COLO668 (cell line): ENCODE data around the gene NKX2-2.
A peak's percentile ranks its signal among the peaks of the same experiment; 100 is the strongest.

Experiments
- DNase-seq: peaks from one replicate; lab custom pipeline; 2025; ENCODE audit not compliant: unreplicated experiment; lab: John Stamatoyannopoulos, UW

Gene NKX2-2

DNA sequence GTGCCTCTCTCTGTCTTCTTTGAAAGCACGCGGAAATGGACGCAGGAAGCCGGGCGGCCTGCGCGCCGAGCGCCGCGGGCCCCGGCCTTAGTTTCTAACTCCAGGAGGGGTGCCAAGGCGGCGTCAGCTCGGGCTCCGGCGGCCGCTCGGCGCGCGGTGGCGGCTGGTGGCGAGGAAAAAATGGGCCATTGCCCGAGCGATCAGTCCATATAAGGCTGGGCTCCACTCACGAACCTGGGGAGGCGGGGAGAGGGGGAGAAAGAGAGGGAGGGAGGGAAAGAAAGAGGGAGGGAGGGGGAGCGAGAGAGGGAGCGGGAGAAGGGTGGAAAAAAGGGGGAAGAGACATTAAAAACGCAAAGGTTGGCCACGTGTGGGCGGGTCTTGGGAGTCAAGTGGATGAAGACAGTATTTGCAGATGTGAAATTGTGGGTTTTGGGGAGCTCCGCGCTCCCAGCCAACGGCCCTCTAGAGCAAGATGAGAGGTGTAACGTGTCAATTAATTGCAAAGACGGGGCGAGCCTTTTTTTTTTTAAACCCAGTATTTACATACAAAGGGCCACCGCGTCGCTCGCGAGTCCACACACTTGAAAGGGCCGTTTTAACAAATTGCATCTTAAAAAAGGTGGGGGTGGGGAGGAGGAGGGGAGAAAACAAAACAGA lies at the start of gene NKX2-2:
Gene NKX2-2 (minus strand): TSS at position 184 of the 660 bp plus-strand sequence. CDS start 395 bp downstream, outside the sequence.
- DNase-seq: no peak

DNA sequence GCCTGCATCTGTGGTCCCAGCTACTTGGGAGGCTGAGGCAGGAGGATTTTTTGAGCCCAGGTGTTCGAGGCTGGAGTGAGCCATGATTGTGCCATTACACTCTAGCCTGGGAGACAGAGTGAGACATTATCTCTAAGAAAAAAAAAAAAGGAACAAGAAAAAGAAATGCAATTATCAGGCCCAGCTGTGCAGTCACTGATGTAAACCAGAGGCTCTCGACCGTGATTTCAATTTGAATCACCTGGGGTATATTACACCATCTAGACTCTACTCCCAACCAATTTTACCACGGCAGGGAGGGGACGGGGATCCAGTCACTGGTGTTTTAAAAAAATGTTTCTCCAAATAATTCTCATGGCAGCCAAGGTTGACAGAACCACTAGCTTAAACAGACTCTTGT lies 48.8 kb upstream of the NKX2-2 start:
- DNase-seq: no peak

DNA sequence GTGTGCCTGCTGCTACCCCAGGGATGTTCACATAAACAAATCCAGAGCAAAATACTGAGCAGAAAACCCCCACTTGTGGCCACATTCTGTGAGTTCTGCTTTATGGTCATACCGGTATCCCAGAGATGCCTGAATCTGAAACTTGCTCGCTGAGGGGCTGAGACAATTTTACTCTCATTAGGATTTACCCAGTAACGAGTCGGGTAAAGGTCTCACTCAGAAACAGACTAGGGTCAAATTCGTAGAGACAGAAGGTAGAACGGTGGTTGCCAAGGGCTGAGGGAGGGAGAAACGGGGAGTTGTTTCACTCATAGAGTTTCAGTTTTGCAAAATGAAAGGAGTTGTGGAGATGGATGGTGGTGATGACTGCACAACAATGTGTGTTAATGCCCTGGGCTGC lies 45.4 kb upstream of the NKX2-2 start:
- no peak for DNase-seq

DNA sequence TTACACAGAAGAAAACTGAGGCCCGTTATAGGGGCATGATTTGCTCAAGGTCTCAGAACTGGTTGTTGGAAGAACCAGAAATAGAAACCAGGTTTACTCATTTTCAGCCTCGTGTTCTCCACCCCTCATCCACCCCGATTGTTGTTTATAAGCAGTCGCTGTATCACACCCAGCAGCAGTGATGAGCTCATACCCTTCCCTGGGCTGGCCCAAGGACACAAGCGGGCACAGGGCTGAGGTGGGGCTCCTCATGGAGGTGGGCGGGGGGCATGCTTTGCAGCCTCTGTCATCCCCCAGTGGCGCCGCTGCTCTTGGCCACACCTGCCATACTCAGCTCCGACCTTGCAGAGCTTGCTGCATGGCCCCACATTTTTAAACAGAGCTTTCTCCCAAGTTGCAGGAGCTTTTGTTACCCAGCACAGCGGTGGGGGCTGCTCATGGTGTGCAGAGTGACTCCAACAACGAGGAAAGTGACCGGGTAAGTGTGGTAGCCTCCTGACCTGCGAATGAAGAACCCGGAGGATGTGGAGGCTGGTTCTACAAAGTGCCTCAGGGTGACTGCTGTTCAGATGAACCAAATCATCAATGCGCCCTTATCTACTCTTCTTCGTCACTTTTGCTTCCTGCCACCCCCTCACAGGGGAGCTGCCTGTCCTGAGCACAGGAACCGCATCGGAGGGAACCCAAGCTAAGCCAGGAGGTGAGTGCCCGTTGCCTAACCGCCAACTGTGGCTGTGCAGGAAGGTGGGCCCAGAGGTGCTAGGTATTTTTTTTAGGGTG lies 43.6 kb upstream of the NKX2-2 start:
- no peak for DNase-seq

DNA sequence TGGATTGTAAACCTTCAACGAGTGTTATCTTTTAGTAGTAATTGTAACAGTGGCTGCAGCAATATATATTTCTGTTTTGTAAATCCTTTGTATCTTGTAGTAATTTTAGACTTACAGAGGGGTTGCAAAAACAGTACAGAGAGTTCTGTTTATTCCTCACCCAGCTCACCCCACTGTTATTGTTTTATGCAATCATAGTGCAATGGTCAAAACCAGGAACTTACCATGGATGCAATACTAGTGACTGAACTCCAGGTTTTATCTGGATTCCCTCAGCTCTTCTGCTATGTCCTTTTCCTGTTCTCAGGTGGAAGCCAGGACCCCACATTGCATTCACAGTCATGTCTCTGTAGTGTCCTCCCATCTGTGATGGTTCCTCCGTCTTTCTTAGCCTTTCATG lies 42.5 kb upstream of the NKX2-2 start:
- no peak for DNase-seq

DNA sequence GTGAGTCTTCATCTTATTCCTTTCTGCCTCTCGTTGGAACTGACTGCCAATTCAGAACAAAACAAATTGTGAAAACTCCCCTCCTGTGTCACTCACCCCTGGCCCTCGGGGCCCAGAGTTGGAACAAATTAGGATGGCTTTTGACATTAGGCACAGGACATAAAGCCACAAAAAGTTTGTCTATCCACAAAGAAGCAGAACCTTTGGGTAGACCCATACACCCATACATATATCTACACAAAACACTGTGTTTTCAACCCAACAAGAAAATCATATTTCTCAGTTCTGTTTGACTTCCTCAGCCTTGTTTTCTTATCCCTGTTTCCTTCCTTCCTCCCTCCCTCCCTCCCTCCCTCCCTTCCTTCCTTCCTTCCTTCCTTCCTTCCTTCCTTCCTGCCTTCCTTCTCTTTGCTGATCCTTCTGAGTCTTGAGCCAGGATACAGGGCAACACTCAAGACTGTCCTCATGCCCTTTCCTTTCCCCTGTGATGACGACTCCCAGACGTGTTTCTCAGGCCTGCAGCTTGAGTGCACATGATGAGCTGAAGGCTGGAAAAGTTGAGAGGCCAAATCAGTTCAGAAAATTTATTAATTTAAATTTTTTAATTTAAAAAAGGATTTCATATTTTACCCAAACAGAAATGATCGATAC lies 41.7 kb upstream of the NKX2-2 start:
- DNase-seq: no peak

DNA sequence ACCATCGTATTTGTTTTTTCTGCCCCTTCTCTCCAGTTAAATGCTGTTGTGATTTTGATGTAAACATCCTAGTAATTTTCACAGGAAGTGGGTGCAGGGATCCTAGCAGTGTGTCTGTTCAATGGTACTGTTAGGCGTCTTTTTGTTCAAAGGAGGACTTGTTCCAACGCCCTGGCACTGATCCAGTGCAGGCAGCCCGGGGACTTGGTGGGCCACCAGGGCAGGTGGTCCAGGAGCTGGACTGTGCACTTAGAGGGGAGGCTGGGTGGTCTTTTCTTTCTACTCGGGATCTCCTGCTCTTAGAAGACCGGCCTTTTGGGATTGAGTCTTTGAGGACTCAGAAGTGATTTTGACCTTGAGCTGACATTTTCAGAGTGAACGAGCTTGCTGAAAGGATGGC lies 41.1 kb upstream of the NKX2-2 start:
- no peak for DNase-seq

DNA sequence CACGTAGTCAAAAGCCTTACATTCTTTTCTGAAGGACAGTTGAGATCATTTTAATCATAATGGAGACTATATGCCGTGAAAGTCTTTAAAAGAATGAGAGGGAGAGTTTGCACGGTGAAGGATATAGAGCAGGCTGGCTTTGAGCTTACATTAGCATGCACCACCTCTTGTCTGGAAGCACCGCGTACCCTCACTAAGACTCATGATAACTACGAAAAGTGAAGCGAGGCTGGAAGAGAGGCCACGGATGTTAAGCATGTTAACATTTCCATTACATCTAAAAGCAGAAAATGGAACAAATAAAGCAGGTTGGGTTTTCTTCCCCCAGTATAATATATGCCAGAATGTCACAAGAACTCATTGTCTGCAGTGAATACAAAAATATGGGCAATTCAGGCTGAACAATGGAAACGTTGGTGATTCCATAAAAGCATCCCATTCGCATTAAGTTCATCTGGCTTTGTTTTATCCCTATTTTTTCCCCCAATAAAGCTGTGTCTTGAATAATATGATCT lies 40.6 kb upstream of the NKX2-2 start:
- DNase-seq: no peak

DNA sequence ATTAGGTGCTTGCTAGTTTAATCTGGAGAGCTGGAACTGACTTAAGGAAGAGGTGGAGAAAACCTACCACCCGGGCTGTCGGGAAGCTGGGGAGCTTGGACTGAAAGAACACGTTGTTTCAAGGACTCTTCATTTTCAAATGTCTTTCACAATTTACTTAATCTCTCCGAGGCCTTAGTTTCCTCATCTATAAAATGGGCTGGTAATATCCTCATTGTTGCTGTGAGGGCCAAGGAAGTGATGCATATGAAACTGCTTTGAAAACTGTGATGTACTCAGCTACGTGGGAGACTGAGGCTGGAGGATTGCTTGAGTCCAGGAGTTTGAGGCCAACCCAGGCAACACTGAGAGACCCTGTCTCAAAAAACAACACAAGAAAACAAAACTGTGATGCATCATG lies 36.7 kb upstream of the NKX2-2 start:
- no peak for DNase-seq

DNA sequence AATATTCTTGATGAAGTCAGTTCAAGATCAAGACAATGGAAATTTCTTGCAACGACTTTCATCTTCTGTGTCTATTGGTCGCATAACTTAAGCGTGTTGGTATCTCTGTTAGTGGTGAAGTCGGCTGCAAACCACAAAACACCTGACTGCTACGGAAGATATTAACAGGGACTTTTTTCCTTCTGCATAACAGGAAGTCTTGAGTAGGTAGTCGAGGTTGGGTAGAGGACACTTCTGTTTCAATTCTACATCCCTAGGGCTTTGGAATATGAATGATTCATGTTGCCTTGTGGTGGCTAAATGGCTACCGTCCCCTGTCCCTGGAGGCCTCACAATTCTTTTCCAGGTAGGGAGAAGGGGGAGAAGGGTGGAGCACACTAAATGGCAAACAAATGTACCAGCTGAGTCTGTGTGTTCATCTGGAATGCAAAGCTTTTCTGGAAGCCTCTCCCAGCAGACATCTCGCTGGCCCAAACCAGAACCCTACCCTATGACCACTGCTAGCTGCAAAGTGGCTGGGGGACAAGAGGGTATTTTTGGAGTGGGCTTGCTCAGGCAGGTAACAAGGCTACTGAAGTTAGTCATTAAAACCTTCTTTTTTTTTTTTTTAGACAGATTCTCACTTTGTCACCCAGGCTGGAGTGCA lies 34.6 kb upstream of the NKX2-2 start:
- no peak for DNase-seq

DNA sequence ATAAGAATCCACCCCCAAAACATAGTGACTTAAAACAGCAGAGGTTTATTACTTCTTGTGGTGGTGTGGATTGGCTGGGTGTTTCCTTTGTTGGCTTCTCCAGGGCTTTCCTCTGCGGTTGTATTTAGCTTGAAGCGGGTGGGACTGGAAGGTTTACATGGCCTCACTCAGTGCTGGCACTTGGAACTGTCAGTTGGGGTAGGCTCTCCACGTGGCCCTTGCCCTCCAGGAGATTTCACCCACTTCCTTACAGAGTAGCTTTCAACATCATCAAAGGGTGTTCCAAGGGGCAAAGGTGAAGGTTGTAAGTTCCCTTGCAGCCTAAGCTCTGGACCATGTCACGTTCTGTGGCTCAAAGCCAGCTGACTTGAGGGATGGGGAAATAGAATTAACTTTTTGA lies 32.5 kb upstream of the NKX2-2 start:
- no peak for DNase-seq

DNA sequence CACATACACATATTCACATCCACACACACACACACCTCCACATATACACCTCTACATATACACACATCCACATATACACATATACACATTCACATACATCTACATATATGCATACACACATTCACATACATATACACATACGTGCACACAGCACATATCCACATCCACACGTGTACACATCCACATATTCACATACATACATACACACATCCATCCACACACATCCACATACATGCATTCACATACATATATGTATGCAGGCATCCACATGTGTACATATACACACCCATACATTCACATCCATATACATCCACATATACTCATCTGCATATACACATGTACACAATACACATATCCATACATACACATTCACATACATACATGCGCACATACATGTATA lies 25.6 kb upstream of the NKX2-2 start:
- DNase-seq: no peak

DNA sequence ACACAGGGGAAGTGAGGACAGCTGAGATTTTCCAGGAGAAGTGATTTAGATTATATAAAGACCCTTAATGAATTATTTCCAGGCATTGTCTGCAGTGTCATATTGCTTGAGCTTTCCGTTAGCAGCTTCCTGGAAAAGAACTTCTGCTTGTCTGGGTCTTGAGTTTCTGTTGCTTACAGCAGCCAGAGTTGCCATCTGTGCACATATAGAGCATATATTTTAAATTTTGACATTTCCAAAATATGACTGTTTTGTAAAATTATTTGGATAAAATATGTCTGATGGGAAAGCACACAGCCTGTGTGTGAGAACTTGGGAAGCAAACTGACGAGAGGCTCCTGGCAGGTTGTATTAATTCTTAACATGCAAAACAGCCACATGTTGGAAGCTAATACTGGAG lies 21.0 kb upstream of the NKX2-2 start:
- no peak for DNase-seq

DNA sequence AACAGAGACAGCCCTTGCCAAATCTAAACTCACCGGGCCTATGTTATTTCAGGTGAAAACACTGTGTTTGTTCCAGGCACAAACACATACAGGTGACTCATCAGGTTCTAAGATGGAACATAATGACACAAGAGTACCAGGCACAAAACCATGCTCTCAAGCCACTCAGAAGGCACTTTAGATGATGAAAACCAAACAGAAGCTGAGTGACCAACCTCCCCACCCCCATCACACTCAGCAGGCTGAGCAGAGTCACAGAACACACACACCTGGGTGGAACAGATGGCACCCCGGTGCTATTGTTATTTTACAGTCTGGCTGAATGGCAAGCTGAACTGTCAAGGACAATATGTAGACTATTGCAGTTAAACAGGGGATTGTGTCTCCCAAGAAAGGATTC lies 20.6 kb upstream of the NKX2-2 start:
- DNase-seq: peak; percentile 95

DNA sequence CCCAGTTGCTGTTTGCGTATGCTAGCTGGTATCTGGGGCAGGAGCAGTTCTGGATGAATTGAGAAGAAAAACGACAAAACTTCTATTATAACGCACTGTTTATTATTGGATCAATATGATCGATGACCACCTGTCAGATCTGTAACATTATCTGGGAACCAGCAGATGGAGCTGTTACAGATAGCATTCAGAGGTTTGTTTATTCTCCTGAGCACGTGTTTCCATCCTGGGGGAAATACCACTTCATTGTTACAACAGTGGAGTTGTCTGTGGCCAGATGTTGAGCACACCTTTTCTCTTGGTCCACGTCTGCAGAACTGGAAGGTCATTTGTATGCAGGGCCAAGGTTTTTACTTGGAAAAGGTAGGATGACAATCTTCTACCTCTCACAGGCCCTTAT lies 16.0 kb upstream of the NKX2-2 start:
- peak; percentile 58 for DNase-seq

DNA sequence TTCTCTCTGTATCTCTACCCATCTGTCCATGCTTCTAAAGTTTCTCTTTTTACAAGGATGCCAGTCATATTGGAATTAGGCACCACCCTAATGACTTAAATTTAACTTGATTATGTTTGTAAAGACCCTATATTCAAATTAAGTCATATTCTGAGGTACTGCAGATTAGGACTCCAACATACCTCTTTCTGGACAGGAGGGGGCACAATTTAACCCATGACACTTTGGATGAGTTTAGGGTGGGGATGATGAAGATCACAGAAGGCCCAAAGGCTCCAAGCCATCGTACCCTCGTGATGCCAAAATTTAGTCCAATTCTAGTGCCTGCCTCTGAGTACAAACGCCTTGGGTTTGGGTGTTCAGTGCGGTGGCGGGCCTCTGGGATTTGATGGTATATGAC lies 15.0 kb upstream of the NKX2-2 start:
- DNase-seq: no peak

DNA sequence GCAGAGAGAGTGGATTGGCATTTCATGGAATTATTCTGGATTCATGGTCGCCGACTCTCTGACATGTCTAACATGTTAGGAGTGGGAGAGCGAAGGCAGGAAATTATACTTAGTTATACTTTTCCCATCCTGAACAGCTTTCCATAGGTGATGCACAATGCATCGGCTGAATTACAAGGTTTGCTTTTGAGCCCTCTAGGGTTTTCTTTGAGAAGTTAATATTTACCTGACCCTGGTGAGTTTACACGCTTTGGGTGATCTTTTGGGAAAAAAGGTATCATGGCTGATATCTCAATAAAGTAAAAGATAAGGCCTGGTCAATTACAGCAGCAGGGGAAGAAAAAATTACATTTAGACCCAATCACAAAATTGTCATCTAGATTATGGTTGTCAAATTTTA lies 14.0 kb upstream of the NKX2-2 start:
- no peak for DNase-seq

DNA sequence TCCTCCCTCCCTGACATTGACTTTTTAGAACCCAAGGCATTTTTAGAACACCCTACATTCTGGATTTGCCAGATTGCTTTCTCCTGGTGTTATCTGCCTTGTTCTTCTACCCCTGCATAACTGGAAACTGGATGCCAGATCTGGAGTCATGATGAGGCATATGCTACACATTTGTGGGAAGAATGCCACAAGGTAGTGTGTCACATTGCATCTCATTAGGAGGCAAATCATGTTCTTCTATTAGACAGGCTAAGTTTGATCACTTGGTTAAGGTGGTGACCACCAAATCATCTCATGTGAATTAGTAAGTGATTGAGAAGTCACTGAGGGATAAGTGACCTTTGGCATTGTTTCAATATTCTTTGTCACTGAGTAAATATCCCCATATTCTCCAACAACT lies 12.9 kb upstream of the NKX2-2 start:
- no peak for DNase-seq

DNA sequence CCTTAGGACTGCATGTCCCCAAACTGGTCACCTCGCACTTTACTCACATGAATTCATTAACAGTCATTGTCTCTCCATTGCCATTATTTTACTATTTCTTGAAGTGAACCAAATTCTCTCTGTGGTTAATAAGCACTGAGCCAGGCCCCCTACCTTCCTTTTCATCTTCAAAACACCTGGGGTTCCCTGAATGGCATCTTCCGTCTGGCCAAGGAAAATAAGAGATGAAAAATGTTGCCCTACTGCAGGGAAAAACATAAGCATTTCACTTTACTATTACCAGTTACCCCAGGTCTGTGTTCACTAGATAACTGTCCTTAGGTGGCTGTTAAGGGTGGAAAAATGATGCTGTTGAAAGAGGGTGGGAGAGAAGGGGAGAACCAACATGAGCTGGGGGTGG lies 10.0 kb upstream of the NKX2-2 start:
- DNase-seq: no peak

DNA sequence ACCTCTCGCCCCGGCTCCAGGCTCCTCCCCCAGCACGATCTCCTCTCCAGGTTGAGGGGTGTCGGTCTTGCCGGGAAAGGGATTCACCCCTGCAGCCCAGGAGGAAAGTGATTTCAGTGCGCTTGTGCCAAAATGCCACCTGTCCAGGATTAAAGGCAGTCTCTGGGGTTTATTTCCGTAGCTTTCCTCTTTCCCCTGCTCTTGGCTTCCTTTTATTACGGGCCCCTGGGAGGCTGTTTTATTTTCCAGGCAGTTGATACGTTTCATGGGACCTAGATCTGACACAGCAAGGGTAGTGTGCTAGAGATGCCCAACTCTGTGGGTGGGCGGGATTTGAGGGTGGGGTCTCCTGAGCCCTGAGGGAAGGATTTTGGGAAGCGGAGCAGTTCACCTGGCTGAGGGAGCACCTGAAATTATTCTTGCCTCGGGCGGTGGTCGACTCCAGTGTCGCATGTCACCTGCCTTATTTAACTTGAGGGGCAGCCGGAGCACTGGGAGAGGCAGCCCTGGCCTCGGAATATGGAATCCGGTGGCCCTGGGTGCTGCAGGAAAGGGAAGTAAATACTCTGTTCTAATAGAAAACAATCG lies 9.5 kb upstream of the NKX2-2 start:
- DNase-seq: no peak
